HepG2 (cell line): ENCODE data around the gene XPNPEP1. TPM values are rescaled to one million over a fixed set of nuclear protein-coding genes. Genes with fewer than 3 reads are reported as not detected.

Experiments
- ATAC-seq: fragments of 200-7000 bp; cut with Tn5 transposase; 3 replicates; pipeline ENCODE4 v1.9.1; 2020; ENCODE audit warnings: mild to moderate bottlenecking, moderate library complexity
- BruUV-seq: library from RNA; stranded (reverse); fragments of 400-500 nt; replicated peaks from 2 replicates; lab custom pipeline; 2021; lab: Mats Ljungman, UMichigan
- CTCF ChIA-PET: fragments of 300-600 bp; formaldehyde crosslinking; extraction: SDS; loops from one replicate; lab custom pipeline; 2021; ENCODE audit warnings: low total read pairs, inconsistent platforms, low intra/inter-chr PET ratio; lab: Yijun Ruan, JAX
- POLR2A ChIA-PET: fragments of 350-600 bp; sonication (Branson Sonifier 250); formaldehyde crosslinking; loops from one replicate; lab custom pipeline; 2020; ENCODE audit warnings: antibody characterized with exemption, inconsistent platforms; lab: Yijun Ruan, JAX
- DNase-seq: peaks from one replicate; pipeline ENCODE4 v3.0.0-alpha.2; 2015; ENCODE audit warnings: low spot score
- FAIRE-seq: peaks from 3 replicates; lab custom pipeline; 2011; peaks lifted over from hg19 to GRCh38; lab: Jason Lieb, UNC
- H2AFZ ChIP-seq: one replicate; pipeline ENCODE4 v1.6.1; 2011; ENCODE audit warnings: low read length, inconsistent platforms
- H3K27ac ChIP-seq: fragments of 300-600 bp; 3 replicates; pipeline ENCODE4 v1.8.0; 2011; ENCODE audit warnings: mixed run types, mild to moderate bottlenecking, mixed read lengths, low read length, inconsistent platforms; ENCODE audit not compliant: insufficient read depth; ENCODE audit errors: extremely low read length
- H3K27me3 ChIP-seq, 2 experiments: fragments of 200-600 bp in 1 of 2; 2 replicates in 1 of 2; 3 replicates in 1 of 2; pipeline versions ENCODE4 v1.6.0 to v1.8.0; 2011; ENCODE audit warnings: low read length in 2 of 2, mild to moderate bottlenecking in 2 of 2, moderate library complexity in 2 of 2, inconsistent platforms in 1 of 2; ENCODE audit not compliant: insufficient read depth in 2 of 2, control insufficient read depth in 1 of 2
- H3K36me3 ChIP-seq, 2 experiments: fragments of 200-600 bp in 1 of 2; replicated peaks in 1 of 2; 2 replicates in 1 of 2; 3 replicates in 1 of 2; pipeline versions ENCODE4 v1.5.1 to v1.8.0; 2011; ENCODE audit warnings: low read length in 2 of 2, inconsistent platforms in 1 of 2; ENCODE audit not compliant: insufficient read depth in 2 of 2, control insufficient read depth in 1 of 2
- H3K4me1 ChIP-seq: 2 replicates; pipeline ENCODE4 v1.5.1; 2012; ENCODE audit warnings: low read length, inconsistent platforms; ENCODE audit not compliant: insufficient read depth
- H3K4me2 ChIP-seq: 2 replicates; pipeline ENCODE4 v1.6.0; 2011; ENCODE audit warnings: low read depth, low read length, inconsistent platforms
- H3K4me3 ChIP-seq, 3 experiments: fragments of 200-600 bp in 1 of 3; sonication (generic), shearing (Covaris generic) in 1 of 3; replicated peaks in 1 of 3; 2 replicates each; pipeline ENCODE4 v1.5.1; 2011 to 2016; ENCODE audit warnings: low read length in 3 of 3, inconsistent platforms in 2 of 3, low read depth in 2 of 3, mild to moderate bottlenecking in 2 of 3, control low read depth in 1 of 3, mixed read lengths in 1 of 3; ENCODE audit not compliant: insufficient read depth in 1 of 3
- H3K79me2 ChIP-seq: one replicate; pipeline ENCODE4 v1.6.1; 2011; ENCODE audit warnings: low read length, inconsistent platforms; ENCODE audit not compliant: insufficient read depth
- H3K9ac ChIP-seq: 2 replicates; pipeline ENCODE4 v1.6.0; 2011; ENCODE audit warnings: mild to moderate bottlenecking, low read depth, low read length, inconsistent platforms; ENCODE audit not compliant: insufficient read depth
- H3K9me3 ChIP-seq: 2 replicates; pipeline ENCODE4 v1.5.1; 2012; ENCODE audit warnings: mild to moderate bottlenecking, low read length
- H4K20me1 ChIP-seq: 2 replicates; pipeline ENCODE4 v1.6.0; 2011; ENCODE audit warnings: inconsistent platforms, mild to moderate bottlenecking, low read length, moderate library complexity; ENCODE audit not compliant: insufficient read depth
- HMGXB3 ChIP-seq: sonication (generic); formaldehyde crosslinking; IDR thresholded peaks from 2 replicates; pipeline ENCODE4 v1.4.0; 2020; ENCODE audit warnings: missing genetic modification reagents, borderline replicate concordance
- PHF5A ChIP-seq: IDR thresholded peaks from one replicate; pipeline ENCODE4 v1.6.1; 2018; ENCODE audit warnings: low read depth, missing genetic modification reagents; ENCODE audit not compliant: unreplicated experiment
- RERE ChIP-seq: IDR thresholded peaks from 2 replicates; pipeline ENCODE4 v1.6.1; 2016; ENCODE audit warnings: low read depth, missing genetic modification reagents, missing compliant biosample characterization
- SALL2 ChIP-seq: sonication (generic); formaldehyde crosslinking; IDR thresholded peaks from 2 replicates; pipeline ENCODE4 v1.8.1; 2023; ENCODE audit warnings: mild to moderate bottlenecking, missing genetic modification reagents, inconsistent platforms
- ZBTB21 ChIP-seq: sonication (generic); formaldehyde crosslinking; IDR thresholded peaks from 2 replicates; pipeline ENCODE4 v1.4.0; 2020; ENCODE audit warnings: missing genetic modification reagents
- ZNF256 ChIP-seq: sonication (generic); formaldehyde crosslinking; conservative IDR thresholded peaks from 2 replicates; pipeline ENCODE4 v1.4.0; 2020; ENCODE audit warnings: missing genetic modification reagents
- WGBS: methylation state at CpG from one replicate; pipeline ENCODE4 v1.1.6; 2017; ENCODE audit warnings: low lambda C conversion rate; 5-methylcytosine and 5-hydroxymethylcytosine counted together
- in situ Hi-C: cut with HindIII; loops from 2 replicates; pipeline ENCODE4 v1.10.0; 2017; ENCODE audit warnings: low pct_unique_long_range_greater_than_20kb; ENCODE audit not compliant: extremely low pct_ligation_motif_present
- intact Hi-C: fragments of 100-400 bp; cut with micrococcal nuclease; formaldehyde crosslinking; loops from one replicate; pipeline ENCODE4 v1.10.0; 2022; ENCODE audit not compliant: unreplicated experiment
- polyA plus RNA-seq, 8 experiments: library from polyadenylated mRNA; depleted of rRNA in 3 of 8; stranded (reverse) in 7 of 8; unstranded in 1 of 8; fragments of >200 nt; fragmentation: Illumina TruSeq in 4 of 8; extraction: Trizol in 4 of 8; gene quantifications; 2 replicates each; pipeline versions ENCODE4 v1.2.1 to v1.2.3, GENCODE V29; 2011 to 2016; ENCODE audit warnings: low read depth in 4 of 8, missing spikeins in 1 of 8, mixed read lengths in 1 of 8; ENCODE audit not compliant: insufficient read depth in 1 of 8
- total RNA-seq, 5 experiments: library from RNA; depleted of rRNA; stranded (reverse); fragments of >200 nt; fragmentation: Illumina TruSeq; extraction: Trizol; gene quantifications; 2 replicates each; pipeline ENCODE4 v1.2.3, GENCODE V29; 2016; ENCODE audit warnings: low read depth in 1 of 5
- TF ChIP-seq, protein P1 (sequence below): sonication (generic); formaldehyde crosslinking; IDR thresholded peaks from 2 replicates; pipeline ENCODE4 v1.4.0; 2020; ENCODE audit warnings: missing genetic modification reagents

The XPNPEP1 gene
- total and polyA plus RNA-seq, 2 of the 13 experiments (the other 11 are each of a cell fraction or from before 2014, with no cell fraction given): 30.3 to 55.5 TPM

DNA sequence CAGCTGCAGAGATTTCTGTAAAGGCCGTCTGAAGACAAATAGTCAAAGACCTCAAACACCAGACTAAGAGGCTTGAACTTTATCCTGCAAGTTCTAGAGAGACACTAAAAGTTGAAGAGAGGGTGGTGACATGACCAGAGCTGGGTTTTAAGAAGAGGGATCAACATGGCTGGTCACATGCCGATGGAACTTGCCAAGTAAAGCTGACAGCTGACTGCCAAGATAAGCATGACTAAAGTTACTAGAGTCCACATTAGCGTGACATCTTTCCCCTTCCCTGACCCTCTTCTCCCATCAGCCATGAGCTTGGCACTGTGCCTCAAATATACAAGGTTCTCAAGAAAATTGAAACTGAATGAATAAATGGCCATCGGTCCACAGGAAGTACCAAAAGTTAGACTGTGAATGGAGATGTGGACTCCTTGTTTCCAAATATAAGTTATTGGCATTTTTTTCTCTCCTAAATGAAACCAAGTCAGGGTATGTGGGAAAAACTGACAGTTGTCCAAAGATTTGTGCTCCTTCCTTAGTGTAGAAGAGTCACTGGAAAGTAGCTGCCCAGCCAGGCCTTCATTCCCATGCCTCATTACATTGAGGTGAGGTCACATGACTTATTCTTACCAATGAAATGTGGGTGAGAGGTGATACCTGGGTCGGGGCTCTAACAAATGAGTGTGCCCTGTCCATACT lies 24.5 kb downstream of the XPNPEP1 start:
- H3K36me3 ChIP-seq: peaks cover 5 to 9% of the 10 kb centered on the region in 2 experiments; a peak in 3 of 5 replicates
- BruUV-seq: no TSS peak
- H3K4me2 ChIP-seq: no peak overlapping the region
- H3K4me3 ChIP-seq: no peak overlapping the region
- no peak overlapping the region for H2AFZ ChIP-seq
- FAIRE-seq (no peak), ATAC-seq (no peak), DNase-seq (no peak)
- CTCF ChIA-PET: no interaction called here
- H3K9me3 ChIP-seq: no peaks in the 10 kb centered on the region
- WGBS: 95% methylated on average over 5 of the region's 5 CpGs
- intact Hi-C loops (no loop called here), in situ Hi-C loops (loop anchor here (25.0 kb wide), 1 partner anchor 113 kb away; the partner anchor contains the start of gene ADD3)
- H4K20me1 ChIP-seq: no peaks in the 10 kb centered on the region
- no peaks in the 10 kb centered on the region; a peak in 1 of 5 replicates for H3K27me3 ChIP-seq
- TF ChIP-seq PHF5A (CRISPR knock-in tag): no peak
- no peak for TF ChIP-seq SALL2 (CRISPR knock-in tag)
- TF ChIP-seq HMGXB3 (CRISPR knock-in tag): no peak
- no peak for TF ChIP-seq ZBTB21 (CRISPR knock-in tag)
- no peak for TF ChIP-seq RERE (CRISPR knock-in tag)
- TF ChIP-seq, protein P1, sequence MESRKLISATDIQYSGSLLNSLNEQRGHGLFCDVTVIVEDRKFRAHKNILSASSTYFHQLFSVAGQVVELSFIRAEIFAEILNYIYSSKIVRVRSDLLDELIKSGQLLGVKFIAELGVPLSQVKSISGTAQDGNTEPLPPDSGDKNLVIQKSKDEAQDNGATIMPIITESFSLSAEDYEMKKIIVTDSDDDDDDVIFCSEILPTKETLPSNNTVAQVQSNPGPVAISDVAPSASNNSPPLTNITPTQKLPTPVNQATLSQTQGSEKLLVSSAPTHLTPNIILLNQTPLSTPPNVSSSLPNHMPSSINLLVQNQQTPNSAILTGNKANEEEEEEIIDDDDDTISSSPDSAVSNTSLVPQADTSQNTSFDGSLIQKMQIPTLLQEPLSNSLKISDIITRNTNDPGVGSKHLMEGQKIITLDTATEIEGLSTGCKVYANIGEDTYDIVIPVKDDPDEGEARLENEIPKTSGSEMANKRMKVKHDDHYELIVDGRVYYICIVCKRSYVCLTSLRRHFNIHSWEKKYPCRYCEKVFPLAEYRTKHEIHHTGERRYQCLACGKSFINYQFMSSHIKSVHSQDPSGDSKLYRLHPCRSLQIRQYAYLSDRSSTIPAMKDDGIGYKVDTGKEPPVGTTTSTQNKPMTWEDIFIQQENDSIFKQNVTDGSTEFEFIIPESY (CRISPR knock-in tag): no peak
- no peak for TF ChIP-seq ZNF256 (CRISPR knock-in tag)
- H3K9ac ChIP-seq: no peak overlapping the region
- POLR2A ChIA-PET: no interaction called here
- peaks cover 2% of the 10 kb centered on the region for H3K79me2 ChIP-seq
- H3K27ac ChIP-seq: no peak overlapping the region
- peaks cover 13% of the 10 kb centered on the region for H3K4me1 ChIP-seq
